ENCODE measurements around the gene KRTAP4-2. TPM values are rescaled to one million over a fixed set of nuclear protein-coding genes. Genes with fewer than 3 reads are reported as not detected.

Gene KRTAP4-2
- total and polyA plus RNA-seq, 10 of the 15 experiments (the other 5 are each of a cell fraction or from before 2014, with no cell fraction given) = not detected

GRCh38 chr17:41150026-41150425 is 28.0 kb downstream of the KRTAP4-2 start:
- no TSS peak for BruUV-seq (replicated peaks)
- no peak for FAIRE-seq
- intact Hi-C loops (cut with micrococcal nuclease; ENCODE audit: unreplicated experiment) = no loop called here

More at GRCh38 chr17:41150026-41150425, 28.0 kb downstream of the KRTAP4-2 start:
- ATAC-seq (no peak), DNase-seq (ENCODE audit: low read depth, low spot score) (no peak)
- Histone ChIP-seq H3K36me3 (ENCODE audit: control insufficient read depth in 2 of 2, insufficient read depth in 2 of 2, low read length in 1 of 2) (no peaks in the 10 kb centered on the region), H3K79me2 (ENCODE audit: control insufficient read depth, insufficient read depth, low read length) (no peaks in the 10 kb centered on the region), H4K20me1 (ENCODE audit: control insufficient read depth, insufficient read depth) (no peaks in the 10 kb centered on the region), H3K9me3 (replicated peaks; ENCODE audit: control insufficient read depth, insufficient read depth, low read length) (no peaks in the 10 kb centered on the region), H3K4me3 (no peak overlapping the region), H3K27me3 (replicated peaks in 1 of 2; ENCODE audit: control insufficient read depth in 2 of 2, insufficient read depth in 2 of 2, low read length in 1 of 2) (no peaks in the 10 kb centered on the region), H3K4me2 (ENCODE audit: control insufficient read depth, insufficient read depth) (no peak overlapping the region), H3K4me1 (ENCODE audit: control insufficient read depth, insufficient read depth, low read length) (no peaks in the 10 kb centered on the region), H2AFZ (ENCODE audit: control insufficient read depth, low read depth, low read length) (no peak overlapping the region), H3K27ac (ENCODE audit: control insufficient read depth, insufficient read depth) (no peak overlapping the region), H3K9ac (ENCODE audit: control insufficient read depth, insufficient read depth, low read length) (no peak overlapping the region)
- POLR2A ChIA-PET = interaction anchor here (0.5 kb wide), 1 partner anchor 1707 kb away, joined by 3 read pairs; no protein-coding TSS in a partner anchor
- CTCF ChIA-PET = no interaction called here
- RAD21 ChIA-PET (ENCODE audit: unreplicated experiment) = no interaction called here
- TF ChIP-seq TCF3 (IDR thresholded peaks at IDR 0.05; ENCODE audit: borderline replicate concordance, insufficient read depth, low read depth, low read length) (no peak), E4F1 (IDR thresholded peaks at IDR 0.05; ENCODE audit: borderline replicate concordance, partially characterized antibody) (no peak), WRNIP1 (IDR thresholded peaks at IDR 0.05; ENCODE audit: borderline replicate concordance, low read depth, low read length) (no peak), SRF (IDR thresholded peaks at IDR 0.05; ENCODE audit: low read depth in 2 of 2, low read length in 2 of 2) (no peak), CBX3 (IDR thresholded peaks at IDR 0.05; ENCODE audit: borderline replicate concordance, low read depth) (no peak), TARDBP (IDR thresholded peaks at IDR 0.05; ENCODE audit: borderline replicate concordance) (no peak), NKRF (conservative IDR thresholded peaks at IDR 0.05) (no peak), PKNOX1 (IDR thresholded peaks at IDR 0.05) (no peak), ZNF622 (IDR thresholded peaks at IDR 0.05) (no peak), ZSCAN29 (IDR thresholded peaks at IDR 0.05) (no peak), REST (IDR thresholded peaks at IDR 0.05; ENCODE audit: low read depth, low read length) (no peak), CBFB (IDR thresholded peaks at IDR 0.05; ENCODE audit: low read depth) (no peak), ATF3 (IDR thresholded peaks at IDR 0.05; ENCODE audit: borderline replicate concordance, extremely low read depth, low read depth, low read length) (no peak), HDAC6 (IDR thresholded peaks at IDR 0.05; ENCODE audit: unreplicated experiment) (no peak), NRF1 (conservative IDR thresholded peaks at IDR 0.05; ENCODE audit: low read depth, low read length) (no peak), PAX8 (IDR thresholded peaks at IDR 0.05) (no peak)
- SMC1A ChIA-PET (ENCODE audit: uncharacterized antibody, unreplicated experiment) = no interaction called here
- 12% methylated on average over 4 of the region's 4 CpGs for WGBS (ENCODE audit: insufficient coverage, insufficient replicate concordance, low lambda C conversion rate, missing lambda C conversion rate)
- in situ Hi-C loops (cut with MboI) = no loop called here
